Measurements from ENCODE around the gene NEK7.

NEK7 gene

GRCh38 chr1:198177546-198177945, 20.7 kb downstream of the NEK7 start:
- Histone ChIP-seq H3K4me1 (ENCODE audit: low read length) (peaks cover 10% of the 10 kb centered on the region), H3K27ac (ENCODE audit: low read length) (no peak overlapping the region), H3K9ac (ENCODE audit: low read length) (no peak overlapping the region), H3K36me3 (replicated peaks; ENCODE audit: insufficient read depth, low read length) (no peaks in the 10 kb centered on the region), H3K9me2 (replicated peaks; ENCODE audit: insufficient read depth, low read length) (no peaks in the 10 kb centered on the region), H3K79me2 (ENCODE audit: low read length) (peaks cover 98% of the 10 kb centered on the region), H3K27me3 (replicated peaks; ENCODE audit: insufficient read depth, low read length) (no peaks in the 10 kb centered on the region), H2AFZ (ENCODE audit: low read length) (no peak overlapping the region), H3K4me3 (ENCODE audit: low read length) (no peak overlapping the region), H3K9me3 (replicated peaks; ENCODE audit: insufficient read depth, low read length) (no peaks in the 10 kb centered on the region), H3K4me2 (ENCODE audit: low read depth, low read length) (no peak overlapping the region), H4K20me1 (ENCODE audit: insufficient read depth, low read length) (peaks cover 15% of the 10 kb centered on the region), H3F3A (ENCODE audit: insufficient read depth, low read length) (no peaks in the 10 kb centered on the region)
- no peak for DNase-seq
- TF ChIP-seq EZH2 (optimal IDR thresholded peaks at IDR 0.05; ENCODE audit: low read depth, low read length), result no peak
- TF ChIP-seq, protein P1, sequence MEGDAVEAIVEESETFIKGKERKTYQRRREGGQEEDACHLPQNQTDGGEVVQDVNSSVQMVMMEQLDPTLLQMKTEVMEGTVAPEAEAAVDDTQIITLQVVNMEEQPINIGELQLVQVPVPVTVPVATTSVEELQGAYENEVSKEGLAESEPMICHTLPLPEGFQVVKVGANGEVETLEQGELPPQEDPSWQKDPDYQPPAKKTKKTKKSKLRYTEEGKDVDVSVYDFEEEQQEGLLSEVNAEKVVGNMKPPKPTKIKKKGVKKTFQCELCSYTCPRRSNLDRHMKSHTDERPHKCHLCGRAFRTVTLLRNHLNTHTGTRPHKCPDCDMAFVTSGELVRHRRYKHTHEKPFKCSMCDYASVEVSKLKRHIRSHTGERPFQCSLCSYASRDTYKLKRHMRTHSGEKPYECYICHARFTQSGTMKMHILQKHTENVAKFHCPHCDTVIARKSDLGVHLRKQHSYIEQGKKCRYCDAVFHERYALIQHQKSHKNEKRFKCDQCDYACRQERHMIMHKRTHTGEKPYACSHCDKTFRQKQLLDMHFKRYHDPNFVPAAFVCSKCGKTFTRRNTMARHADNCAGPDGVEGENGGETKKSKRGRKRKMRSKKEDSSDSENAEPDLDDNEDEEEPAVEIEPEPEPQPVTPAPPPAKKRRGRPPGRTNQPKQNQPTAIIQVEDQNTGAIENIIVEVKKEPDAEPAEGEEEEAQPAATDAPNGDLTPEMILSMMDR (IDR thresholded peaks at IDR 0.05; ENCODE audit: low read length), result no peak
- no peak for TF ChIP-seq EZH2phosphoT487 (IDR thresholded peaks at IDR 0.05; ENCODE audit: low read length)

GRCh38 chr1:198178615-198179014, 21.8 kb downstream of the NEK7 start:
- H3F3A ChIP-seq (ENCODE audit: insufficient read depth, low read length), result no peaks in the 10 kb centered on the region
- H3K27me3 ChIP-seq (replicated peaks; ENCODE audit: insufficient read depth, low read length), result no peaks in the 10 kb centered on the region
- H3K27ac ChIP-seq (ENCODE audit: low read length), result no peak overlapping the region
- no peak for DNase-seq
- H3K4me2 ChIP-seq (ENCODE audit: low read depth, low read length), result no peak overlapping the region
- H3K9ac ChIP-seq (ENCODE audit: low read length), result no peak overlapping the region
- H3K4me1 ChIP-seq (ENCODE audit: low read length), result peaks cover 10% of the 10 kb centered on the region
- H3K79me2 ChIP-seq (ENCODE audit: low read length), result peaks cover 98% of the 10 kb centered on the region
- H3K9me2 ChIP-seq (replicated peaks; ENCODE audit: insufficient read depth, low read length), result no peaks in the 10 kb centered on the region
- H3K4me3 ChIP-seq (ENCODE audit: low read length), result no peak overlapping the region
- TF ChIP-seq EZH2 (optimal IDR thresholded peaks at IDR 0.05; ENCODE audit: low read depth, low read length) (no peak), EZH2phosphoT487 (IDR thresholded peaks at IDR 0.05; ENCODE audit: low read length) (no peak)
- TF ChIP-seq, protein P1 (IDR thresholded peaks at IDR 0.05; ENCODE audit: low read length), result no peak
- no peaks in the 10 kb centered on the region for H3K9me3 ChIP-seq (replicated peaks; ENCODE audit: insufficient read depth, low read length)
- peaks cover 11% of the 10 kb centered on the region for H4K20me1 ChIP-seq (ENCODE audit: insufficient read depth, low read length)
- H3K36me3 ChIP-seq (replicated peaks; ENCODE audit: insufficient read depth, low read length), result no peaks in the 10 kb centered on the region
- H2AFZ ChIP-seq (ENCODE audit: low read length), result no peak overlapping the region

- peak; percentile 73 for DNase-seq
- H3K4me3 ChIP-seq (ENCODE audit: low read length), result no peak overlapping the region
- peaks cover 98% of the 10 kb centered on the region for H3K79me2 ChIP-seq (ENCODE audit: low read length)
- H3F3A ChIP-seq (ENCODE audit: insufficient read depth, low read length), result no peaks in the 10 kb centered on the region
- peaks cover 11% of the 10 kb centered on the region for H4K20me1 ChIP-seq (ENCODE audit: insufficient read depth, low read length)
- H3K27ac ChIP-seq (ENCODE audit: low read length), result no peak overlapping the region
- peaks cover 10% of the 10 kb centered on the region for H3K4me1 ChIP-seq (ENCODE audit: low read length)
- no peak overlapping the region for H3K9ac ChIP-seq (ENCODE audit: low read length)
- H3K9me3 ChIP-seq (replicated peaks; ENCODE audit: insufficient read depth, low read length), result no peaks in the 10 kb centered on the region
- H2AFZ ChIP-seq (ENCODE audit: low read length), result no peak overlapping the region
- H3K36me3 ChIP-seq (replicated peaks; ENCODE audit: insufficient read depth, low read length), result no peaks in the 10 kb centered on the region
- no peaks in the 10 kb centered on the region for H3K9me2 ChIP-seq (replicated peaks; ENCODE audit: insufficient read depth, low read length)
- H3K27me3 ChIP-seq (replicated peaks; ENCODE audit: insufficient read depth, low read length), result no peaks in the 10 kb centered on the region
- TF ChIP-seq, protein P1 (IDR thresholded peaks at IDR 0.05; ENCODE audit: low read length), result no peak
- no peak for TF ChIP-seq EZH2 (optimal IDR thresholded peaks at IDR 0.05; ENCODE audit: low read depth, low read length)
- H3K4me2 ChIP-seq (ENCODE audit: low read depth, low read length), result peak overlapping the region; percentile 14; the same call in 1 of the 2 replicates
Measured at GRCh38 chr1:198179556-198179981, 22.8 kb downstream of the NEK7 start.
